Body of pancreas (tissue), 4 donors: Measurements from ENCODE around the gene UBE2M. TPM values are rescaled to one million over a fixed set of nuclear protein-coding genes. Genes with fewer than 3 reads are reported as not detected.
"Not testable (repeated sequence)": the region's sequence is repeated elsewhere in the genome, so short reads cannot be mapped to it uniquely, and the experiment has no call there.

Experiments used
- ATAC-seq: fragments of 150-250 bp; one replicate; pipeline ENCODE4 v1.9.1; 2016
- DNase-seq, 4 donors: peaks; one replicate each; pipeline ENCODE4 v3.0.0-alpha.2; 2019
- H3K27ac ChIP-seq, 4 donors: fragments of 200-600 bp; sonication (generic); 1 replicate in 3 of 4; 2 replicates in 1 of 4; pipeline versions ENCODE4 v1.5.1 to v1.6.1; 2016 to 2019; ENCODE audit warnings: mild to moderate bottlenecking in 1 of 4, mixed read lengths in 1 of 4, moderate library complexity in 1 of 4
- H3K27me3 ChIP-seq, 2 donors: fragments of 200-600 bp; sonication (generic); one replicate each; pipeline ENCODE4 v1.6.0; 2016; ENCODE audit warnings: mild to moderate bottlenecking in 1 of 2
- H3K36me3 ChIP-seq, 2 donors: fragments of 200-600 bp; sonication (generic); replicated peaks in 1 of 2; 2 replicates each; pipeline ENCODE4 v1.5.1; 2016; ENCODE audit warnings: low read depth in 2 of 2; ENCODE audit not compliant: insufficient read depth in 1 of 2
- H3K4me1 ChIP-seq: fragments of 200-600 bp; sonication (generic); one replicate; pipeline ENCODE4 v1.6.0; 2016
- H3K4me3 ChIP-seq, 2 donors: fragments of 200-600 bp; sonication (generic); 1 replicate in 1 of 2; 2 replicates in 1 of 2; pipeline ENCODE4 v1.5.1; 2016 to 2019
- H3K9me3 ChIP-seq, 3 donors: fragments of 200-600 bp; sonication (generic); 1 replicate in 2 of 3; 2 replicates in 1 of 3; pipeline ENCODE4 v1.5.1; 2016
- POLR2A ChIP-seq, 3 donors: fragments of 450-650 bp; IDR thresholded peaks; one replicate each; pipeline ENCODE4 v1.6.1; 2016; ENCODE audit warnings: antibody characterized with exemption in 3 of 3, mild to moderate bottlenecking in 2 of 3
- WGBS, 2 donors: methylation state at CpG; one replicate each; pipeline ENCODE4 v1.1.5; 2017; 5-methylcytosine and 5-hydroxymethylcytosine counted together
- intact Hi-C: fragments of 100-400 bp; cut with DNase I; formaldehyde crosslinking; loops from one replicate; pipeline ENCODE4 v1.15.1; 2023
- microRNA-seq, 2 donors: library from miRNA; unstranded; fragments of <30 nt; microRNA quantifications; one replicate each; pipeline ENCODE4, GENCODE V29; 2016; ENCODE audit warnings: borderline number of aligned reads in 2 of 2, borderline replicate concordance in 2 of 2
- small RNA-seq: library from RNA; depleted of rRNA; stranded (forward); fragments of <200 nt; gene quantifications from one replicate; pipeline ENCODE3, GENCODE V24; 2016
- total RNA-seq, 2 donors: library from RNA; depleted of rRNA; stranded (reverse); fragments of >200 nt; gene quantifications; one replicate each; pipeline ENCODE4 v1.1.0, GENCODE V29; 2016
- TF ChIP-seq, protein P1 (sequence below), 7 experiments: fragments of 450-650 bp in 4 of 7; fragments of 200-600 bp in 3 of 7; sonication (generic) in 3 of 7; IDR thresholded peaks; one replicate each; pipeline ENCODE4 v1.5.1; 2016 to 2019; ENCODE audit warnings: antibody characterized with exemption in 7 of 7

UBE2M gene
- total RNA-seq, 2 donors from 2014 or later, result 10.5 to 11.7 TPM

DNA sequence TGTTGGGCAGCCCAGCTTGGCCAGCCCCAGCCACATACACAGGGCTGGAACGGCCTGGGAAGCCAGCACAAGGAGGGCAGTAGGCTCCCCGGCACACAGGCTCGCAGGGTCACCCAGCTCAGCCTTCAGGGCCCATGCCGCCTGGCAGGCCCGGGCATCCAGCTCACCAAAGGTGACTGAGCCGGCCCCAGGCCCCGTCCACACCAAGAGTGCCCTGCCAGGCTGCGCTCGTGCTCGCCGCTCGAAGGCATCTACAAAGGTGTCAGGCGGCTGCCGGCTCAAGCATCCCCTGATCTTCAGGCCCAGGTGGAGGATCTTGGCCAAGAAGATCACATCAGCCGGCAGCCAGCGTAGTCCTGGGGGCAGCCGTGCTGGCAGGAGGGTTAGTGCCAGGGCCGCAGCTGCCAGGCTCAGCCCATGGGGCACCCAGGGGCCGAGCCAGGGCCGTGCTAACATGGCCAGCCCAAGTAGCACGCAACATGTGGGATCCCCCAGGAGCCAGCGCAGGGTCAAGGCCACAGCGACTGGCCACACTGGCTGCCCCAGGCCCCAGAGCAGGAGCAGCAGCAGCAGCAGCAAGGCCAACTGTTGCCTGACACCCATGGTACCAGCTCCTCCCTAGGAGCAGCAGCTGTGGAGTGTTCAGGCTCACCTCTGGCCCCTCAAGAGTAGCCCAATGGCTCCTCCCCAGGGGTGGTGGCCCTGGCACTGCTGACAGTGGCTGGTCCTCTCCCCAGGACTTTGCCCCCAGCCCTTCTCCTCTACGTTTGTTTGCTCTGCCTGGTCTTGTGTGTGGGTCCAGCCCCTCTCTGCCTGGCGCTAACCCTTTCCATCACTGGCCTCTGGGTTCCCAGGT lies 46.8 kb downstream of the UBE2M start, which contains the start of gene SLC27A5:
TSS of gene SLC27A5 (minus strand) at position 640 of the 856 bp plus-strand sequence. CDS start at position 603, 37 bp downstream.
- DNase-seq (no peak), ATAC-seq (no peak)
- 47 to 80% methylated on average over 2 to 25 of the region's 25 CpGs for WGBS, 2 donors
- intact Hi-C loops, result no loop called here
- TF ChIP-seq POLR2A (IDR thresholded peaks at IDR 0.05), result no peak
- TF ChIP-seq, protein P1, sequence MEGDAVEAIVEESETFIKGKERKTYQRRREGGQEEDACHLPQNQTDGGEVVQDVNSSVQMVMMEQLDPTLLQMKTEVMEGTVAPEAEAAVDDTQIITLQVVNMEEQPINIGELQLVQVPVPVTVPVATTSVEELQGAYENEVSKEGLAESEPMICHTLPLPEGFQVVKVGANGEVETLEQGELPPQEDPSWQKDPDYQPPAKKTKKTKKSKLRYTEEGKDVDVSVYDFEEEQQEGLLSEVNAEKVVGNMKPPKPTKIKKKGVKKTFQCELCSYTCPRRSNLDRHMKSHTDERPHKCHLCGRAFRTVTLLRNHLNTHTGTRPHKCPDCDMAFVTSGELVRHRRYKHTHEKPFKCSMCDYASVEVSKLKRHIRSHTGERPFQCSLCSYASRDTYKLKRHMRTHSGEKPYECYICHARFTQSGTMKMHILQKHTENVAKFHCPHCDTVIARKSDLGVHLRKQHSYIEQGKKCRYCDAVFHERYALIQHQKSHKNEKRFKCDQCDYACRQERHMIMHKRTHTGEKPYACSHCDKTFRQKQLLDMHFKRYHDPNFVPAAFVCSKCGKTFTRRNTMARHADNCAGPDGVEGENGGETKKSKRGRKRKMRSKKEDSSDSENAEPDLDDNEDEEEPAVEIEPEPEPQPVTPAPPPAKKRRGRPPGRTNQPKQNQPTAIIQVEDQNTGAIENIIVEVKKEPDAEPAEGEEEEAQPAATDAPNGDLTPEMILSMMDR (IDR thresholded peaks at IDR 0.05), result no peak
- Histone ChIP-seq H3K9me3 (no peaks in the 10 kb centered on the region), H3K4me3 (no peak within 1 kb of the TSS), H3K27ac (no peak within 1 kb of the TSS), H3K36me3 (peaks cover 0 to 4% of the 10 kb centered on the region in 2 donors), H3K27me3 (no peaks in the 10 kb centered on the region), H3K4me1 (peaks cover 35% of the 10 kb centered on the region)

DNA sequence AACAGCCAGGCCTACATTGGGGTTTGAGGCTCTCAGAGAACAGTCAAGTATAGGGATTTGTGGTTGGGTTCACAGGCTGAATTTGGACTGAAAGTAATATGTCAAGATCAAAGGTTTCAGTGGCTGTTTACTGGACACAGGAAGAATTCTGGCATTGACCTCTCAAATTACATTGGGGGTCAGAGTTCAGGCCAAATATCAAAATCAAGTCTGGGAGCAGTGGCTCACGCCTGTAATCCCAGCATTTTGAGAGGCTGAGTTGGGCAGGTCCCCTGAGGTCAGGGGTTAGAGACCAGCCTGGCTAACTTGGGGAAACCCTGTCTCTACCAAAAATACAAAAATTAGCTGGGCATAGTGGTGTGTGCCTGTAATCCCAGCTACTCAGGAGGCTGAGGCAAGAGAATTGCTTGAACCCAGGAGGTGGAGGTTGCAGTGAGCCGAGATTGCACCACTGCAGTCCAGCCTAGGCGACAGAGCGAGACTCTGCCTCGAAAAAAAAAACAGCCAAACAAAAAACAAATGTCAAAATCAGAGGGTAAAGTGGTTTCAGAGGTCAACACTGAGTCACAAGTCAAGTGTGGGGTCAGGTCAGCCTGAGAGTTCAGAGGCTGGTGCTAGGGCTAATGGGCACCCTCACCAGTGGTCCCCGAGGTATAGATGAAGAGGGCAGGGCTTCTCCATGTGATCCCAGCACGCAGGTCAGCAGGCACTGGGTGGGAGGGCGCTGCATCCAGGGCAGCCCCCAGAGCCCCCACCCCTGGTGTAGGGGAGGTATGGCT lies 48.1 kb downstream of the UBE2M start:
- intact Hi-C loops, result no loop called here
- ATAC-seq, result no peak

GRCh38 chr19:58509731-58510083 lies 48.7 kb downstream of the UBE2M start:
- Histone ChIP-seq H3K27me3 (no peaks in the 10 kb centered on the region), H3K4me1 (peaks cover 20% of the 10 kb centered on the region), H3K27ac (no peak overlapping the region), H3K36me3 (no peaks in the 10 kb centered on the region), H3K4me3 (no peak overlapping the region), H3K9me3 (no peaks in the 10 kb centered on the region)
- DNase-seq (no peak), ATAC-seq (no peak)
- TF ChIP-seq POLR2A (IDR thresholded peaks at IDR 0.05), result no peak
- TF ChIP-seq, protein P1 (IDR thresholded peaks at IDR 0.05), result no peak
- intact Hi-C loops, result no loop called here
- WGBS, 2 donors, result 87% methylated on average over 3 to 11 of the region's 11 CpGs

More for the DNA sequence above, 48.1 kb downstream of the UBE2M start:
- TF ChIP-seq, protein P1 (IDR thresholded peaks at IDR 0.05), result no peak
- no peak for TF ChIP-seq POLR2A (IDR thresholded peaks at IDR 0.05)
- no peak for DNase-seq
- no peaks in the 10 kb centered on the region for H3K27me3 ChIP-seq
- H3K4me1 ChIP-seq, result peaks cover 26% of the 10 kb centered on the region
- 84 to 87% methylated on average over 6 to 8 of the region's 8 CpGs for WGBS, 2 donors
- H3K27ac ChIP-seq, result no peak overlapping the region
- no peaks in the 10 kb centered on the region for H3K9me3 ChIP-seq
- H3K36me3 ChIP-seq, result no peaks in the 10 kb centered on the region
- no peak overlapping the region for H3K4me3 ChIP-seq

DNA sequence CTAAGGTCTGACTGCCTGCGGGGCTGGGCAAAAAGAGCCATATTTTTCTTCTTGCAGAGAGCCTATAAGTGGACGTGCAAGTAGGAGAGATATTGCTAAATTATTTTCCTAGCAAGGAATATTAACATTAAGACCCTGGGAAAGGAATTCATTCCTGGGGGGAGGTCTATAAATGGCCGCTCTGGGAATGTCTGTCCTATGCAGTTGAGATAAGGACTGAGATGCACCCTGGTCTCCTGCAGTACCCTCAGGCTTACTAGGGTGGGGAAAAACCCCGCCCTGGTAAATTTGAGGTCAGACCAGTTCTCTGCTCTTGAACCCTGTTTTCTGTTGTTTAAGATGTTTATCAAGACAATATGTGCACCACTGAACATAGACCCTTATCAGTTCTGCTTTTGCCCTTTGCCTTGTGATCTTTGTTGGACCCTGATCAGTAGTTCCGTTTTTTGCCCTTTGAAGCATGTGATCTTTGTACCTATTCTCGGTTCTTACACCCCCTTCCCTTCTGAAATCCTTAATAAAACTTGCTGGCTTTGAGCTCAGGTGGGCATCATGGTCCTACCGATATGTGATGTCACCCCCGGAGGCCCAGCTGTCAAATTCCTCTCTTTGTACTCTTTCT lies 50.7 kb downstream of the UBE2M start:
- H3K36me3 ChIP-seq, H3K9me3 ChIP-seq, H3K27me3 ChIP-seq, H3K27ac ChIP-seq, H3K4me3 ChIP-seq, H3K4me1 ChIP-seq, ATAC-seq, DNase-seq, intact Hi-C loops: not testable (repeated sequence)
- WGBS, 2 donors, result 67 to 84% methylated on average over 7 to 8 of the region's 8 CpGs

Small RNA genes lying within 50 kb of the gene (microRNA-seq; reads per million reads assigned to microRNA genes)
- 0 reads per million in 2 donors for gene MIR6807

Small RNA genes lying within 50 kb of the gene (small RNA-seq; reads per million reads assigned to genes)
- gene MIR6807 (not detected), gene RN7SL525P (not detected)

Other genes starting within 250 kb of the UBE2M start
- 1 to 10 TPM in 1 of 2 donors, under 1 TPM in 1; 0.99 to 3.1 TPM for gene ZSCAN22, start 231.6 kb downstream of the UBE2M start, total RNA-seq
- 10 to 100 TPM in 1 of 2 donors, 1 to 10 TPM in 1; 6.2 to 11.5 TPM for gene A1BG, start 205.1 kb downstream of the UBE2M start, total RNA-seq
- gene ZNF497, start 195.9 kb downstream of the UBE2M start, total RNA-seq, result 1 to 10 TPM; 4.6 to 4.7 TPM
- gene ZNF837, start 177.6 kb downstream of the UBE2M start, total RNA-seq, result 10 to 100 TPM in 1 of 2 donors, 1 to 10 TPM in 1; 7.3 to 15.2 TPM
- gene RPS5, start 171.3 kb downstream of the UBE2M start, total RNA-seq, result 1,000 to 10,000 TPM in 1 of 2 donors, 100 to 1,000 TPM in 1; 577 to 1,133 TPM
- not detected for gene RNF225, start 163.0 kb downstream of the UBE2M start, total RNA-seq
- 10 to 100 TPM in 1 of 2 donors, 1 to 10 TPM in 1; 4.9 to 11.5 TPM for gene ZNF584, start 150.0 kb downstream of the UBE2M start, total RNA-seq
- gene ZNF132, start 118.5 kb downstream of the UBE2M start, total RNA-seq, result 1 to 10 TPM; 3.4 to 5.9 TPM
- gene ZNF324B, start 107.0 kb downstream of the UBE2M start, total RNA-seq, result 1 to 10 TPM; 4.6 to 8.6 TPM
- gene ZNF324, start 91.5 kb downstream of the UBE2M start, total RNA-seq, result 10 to 100 TPM in 1 of 2 donors, 1 to 10 TPM in 1; 9.9 to 13.2 TPM
- 10 to 100 TPM in 1 of 2 donors, 1 to 10 TPM in 1; 8.2 to 10.4 TPM for gene ZNF446, start 82.3 kb downstream of the UBE2M start, total RNA-seq
- 1 to 10 TPM; 5.4 to 9.9 TPM for gene SLC27A5, start 46.6 kb downstream of the UBE2M start, total RNA-seq
- gene ZBTB45, start 38.8 kb downstream of the UBE2M start, total RNA-seq, result 10 to 100 TPM in 1 of 2 donors, 1 to 10 TPM in 1; 9.9 to 12.9 TPM
- gene TRIM28, start 14.5 kb downstream of the UBE2M start, total RNA-seq, result 100 to 1,000 TPM; 244 to 273 TPM
- gene CHMP2A, start 3.5 kb downstream of the UBE2M start, total RNA-seq, result 10 to 100 TPM; 22.7 to 66.4 TPM
- 10 to 100 TPM; 31.4 to 59.3 TPM for gene MZF1, start 14.7 kb upstream of the UBE2M start, total RNA-seq